HG02588 (cell line): Measurements from ENCODE around the gene OR2G6.
"Not testable (repeated sequence)": the region's sequence is repeated elsewhere in the genome, so short reads cannot be mapped to it uniquely, and the experiment has no call there.

Experiments used
- ATAC-seq: cut with Tn5 transposase; IDR thresholded peaks from one replicate; pipeline ENCODE4 v1.9.1; 2021; ENCODE audit warnings: mild to moderate bottlenecking, moderate library complexity; ENCODE audit not compliant: unreplicated experiment

OR2G6 gene

DNA sequence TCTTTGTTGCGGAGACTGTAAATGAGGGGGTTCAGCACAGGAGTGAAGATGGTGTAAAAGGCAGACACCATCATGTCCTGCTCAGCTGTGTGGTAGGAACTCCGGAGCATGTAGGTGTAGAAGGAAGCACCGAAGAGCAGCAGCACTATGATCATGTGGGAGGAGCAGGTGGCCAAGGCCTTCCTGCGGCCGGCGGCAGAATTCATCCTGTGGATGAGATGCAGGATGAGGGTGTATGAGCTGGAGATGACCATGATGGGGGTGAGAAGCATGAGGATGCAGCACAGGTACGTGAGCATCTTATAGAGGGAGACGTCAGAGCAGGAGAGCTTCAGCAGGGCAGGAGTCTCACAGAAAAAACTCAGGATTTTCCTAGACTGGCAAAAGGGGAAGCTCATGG, 66.0 kb downstream of the OR2G6 start:
- ATAC-seq: not testable (repeated sequence)

DNA sequence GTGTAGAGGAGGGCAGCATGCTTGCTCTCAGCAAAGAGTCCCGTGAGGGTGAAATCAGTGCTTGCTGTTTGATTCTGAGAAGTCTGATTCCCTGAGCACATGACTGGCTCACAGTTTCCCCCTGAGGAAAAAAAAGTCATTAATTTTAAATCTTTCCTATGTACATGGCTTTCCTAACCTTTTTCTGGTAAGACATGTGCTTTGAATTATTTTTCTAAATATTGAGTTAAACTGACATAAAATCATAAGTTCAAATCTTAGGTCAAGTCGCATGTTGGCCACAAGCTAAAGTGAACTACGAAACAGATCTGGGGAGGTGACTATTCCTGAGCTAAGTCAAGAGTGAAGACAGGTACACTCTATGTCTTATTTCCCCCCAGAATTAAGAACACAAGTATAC, 66.8 kb downstream of the OR2G6 start, which contains the start of gene OR2T34:
OR2T34 (minus strand) TSS at position 101 of the 400 bp plus-strand sequence; CDS start at position 101, 0 bp downstream.
- ATAC-seq: not testable (repeated sequence)

DNA sequence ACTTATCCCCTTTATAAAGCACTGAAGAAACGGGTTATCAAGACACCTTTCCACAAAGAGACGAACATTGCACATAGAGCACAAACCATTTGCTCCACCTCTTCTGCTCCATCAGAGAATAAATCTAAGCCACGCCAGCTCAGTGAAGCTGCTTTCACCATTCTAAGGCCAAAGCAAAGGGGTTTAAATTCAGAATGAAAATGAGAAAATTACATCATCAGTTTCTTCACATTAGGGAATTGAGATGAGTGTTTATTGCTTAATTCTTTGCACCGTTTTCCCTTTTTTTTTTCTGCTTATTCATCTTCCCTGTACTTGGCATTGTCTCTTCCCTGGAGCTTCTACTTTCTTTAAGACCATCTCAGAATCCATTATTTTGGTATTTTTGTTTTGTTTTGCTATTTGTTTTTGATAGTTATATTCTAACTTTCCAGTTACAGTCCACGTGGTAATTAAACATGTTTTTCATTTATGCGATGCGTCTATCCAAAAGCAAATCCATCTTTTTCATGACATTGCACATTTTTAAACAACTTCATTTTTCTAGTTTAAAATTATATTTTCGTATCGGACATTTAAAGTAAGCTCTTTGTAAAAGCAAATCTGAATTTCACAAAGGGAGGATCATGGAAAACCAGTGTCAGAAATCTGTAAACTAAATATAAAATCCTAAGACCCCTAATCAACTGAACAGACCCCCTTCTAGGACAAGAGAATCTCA, 68.5 kb downstream of the OR2G6 start:
- no peak for ATAC-seq
